ENCODE results near the gene MDFIC2. TPM values are rescaled to one million over a fixed set of nuclear protein-coding genes. Genes with fewer than 3 reads are reported as not detected.

The MDFIC2 gene
- total RNA-seq, 1 experiment from 2014 or later = not detected

DNA sequence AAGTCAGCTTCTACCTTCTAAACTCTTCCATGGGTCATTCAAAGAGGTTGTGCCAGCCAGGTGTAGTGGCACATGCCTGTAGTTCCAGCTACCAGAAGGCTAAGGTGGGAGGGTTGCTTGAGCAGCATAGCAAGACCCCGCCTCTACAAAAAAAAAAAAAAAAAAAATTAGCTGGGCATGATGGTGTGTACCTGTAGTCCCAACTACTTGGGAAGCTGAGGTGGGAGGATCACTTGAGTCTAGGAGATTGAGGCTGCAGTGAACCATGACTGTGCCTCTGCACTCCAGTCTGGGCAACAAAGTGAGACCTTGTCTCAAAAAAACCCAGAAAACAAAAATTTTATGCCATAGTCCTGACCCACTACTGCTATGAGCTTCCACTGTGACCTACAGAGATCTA is 126.8 kb downstream of the MDFIC2 start:
- DNase-seq (ENCODE audit: extremely low read depth, low read depth) = no peak

DNA sequence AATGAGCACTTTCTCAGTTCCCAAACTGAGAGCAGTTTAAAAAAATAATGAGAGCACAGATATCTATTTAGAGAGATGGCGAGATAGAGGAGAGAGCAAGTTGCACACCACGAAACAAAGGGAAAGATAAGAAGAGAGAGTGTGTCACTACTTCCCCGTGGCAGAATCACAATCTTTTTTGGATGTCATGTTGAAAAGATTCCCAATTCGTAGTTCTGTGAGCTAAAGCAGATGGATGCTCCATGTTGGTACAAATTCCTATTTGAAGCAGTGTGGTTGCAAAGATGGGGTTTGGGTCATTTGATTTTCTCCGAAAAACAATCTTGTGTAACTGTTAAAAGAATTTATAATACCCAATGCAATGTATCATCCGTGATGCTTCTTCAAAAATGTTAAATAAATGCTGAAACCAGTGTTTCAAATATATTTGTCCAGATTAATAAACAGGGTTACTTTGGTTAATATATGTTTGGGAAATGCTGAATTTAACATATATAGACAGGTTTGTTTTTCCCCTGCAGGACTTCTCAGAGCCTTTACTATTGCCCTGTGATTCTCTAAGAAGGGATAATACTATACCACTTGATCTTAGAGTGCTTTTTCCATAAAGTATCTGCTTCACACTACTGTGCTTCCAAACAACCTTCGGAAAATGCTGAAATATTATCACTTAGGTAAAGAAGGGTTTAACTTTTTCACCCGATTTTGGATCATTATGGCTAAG is 128.5 kb downstream of the MDFIC2 start:
- DNase-seq (ENCODE audit: extremely low read depth, low read depth) = no peak

DNA sequence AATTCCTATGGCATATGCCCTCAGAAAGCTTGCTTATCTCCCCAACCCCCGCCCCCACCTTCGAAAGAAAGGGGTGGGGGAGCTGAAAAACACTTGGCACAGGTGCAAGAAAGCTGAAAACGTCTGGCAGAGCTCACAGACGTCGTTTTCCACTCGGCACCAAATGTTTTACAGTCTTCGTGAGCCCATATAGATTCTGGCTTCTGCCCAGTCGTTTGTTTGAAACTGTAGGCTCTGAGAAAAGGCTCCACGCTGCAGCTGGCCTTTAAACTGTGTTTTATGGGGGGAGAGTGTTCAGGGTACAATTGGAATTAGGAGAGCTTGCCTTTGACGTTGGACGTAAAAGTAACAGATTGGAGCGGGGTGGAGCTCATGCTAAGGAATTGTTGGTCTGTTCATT is 130.3 kb downstream of the MDFIC2 start:
- DNase-seq (ENCODE audit: extremely low read depth, low read depth) = no peak

DNA sequence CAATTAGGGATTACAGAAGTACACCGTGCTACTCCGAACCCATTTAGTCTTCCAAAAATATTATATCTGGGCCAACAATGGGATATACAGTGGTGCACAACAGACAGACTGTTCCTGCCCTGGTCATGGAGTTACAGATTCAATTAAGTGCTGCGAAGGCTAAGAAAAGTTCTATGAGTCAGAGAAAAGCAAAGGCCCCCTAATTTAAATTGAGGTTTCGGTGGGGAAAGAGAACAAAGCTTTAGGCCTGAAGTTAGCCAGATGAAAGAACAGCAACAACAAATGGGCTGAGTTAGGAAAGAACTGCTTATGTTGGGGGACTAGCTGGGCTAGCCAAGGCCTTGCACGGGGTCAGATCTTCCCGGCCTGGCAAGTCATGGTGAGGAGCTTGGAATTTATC is 131.8 kb downstream of the MDFIC2 start:
- DNase-seq (ENCODE audit: extremely low read depth, low read depth) = no peak

DNA sequence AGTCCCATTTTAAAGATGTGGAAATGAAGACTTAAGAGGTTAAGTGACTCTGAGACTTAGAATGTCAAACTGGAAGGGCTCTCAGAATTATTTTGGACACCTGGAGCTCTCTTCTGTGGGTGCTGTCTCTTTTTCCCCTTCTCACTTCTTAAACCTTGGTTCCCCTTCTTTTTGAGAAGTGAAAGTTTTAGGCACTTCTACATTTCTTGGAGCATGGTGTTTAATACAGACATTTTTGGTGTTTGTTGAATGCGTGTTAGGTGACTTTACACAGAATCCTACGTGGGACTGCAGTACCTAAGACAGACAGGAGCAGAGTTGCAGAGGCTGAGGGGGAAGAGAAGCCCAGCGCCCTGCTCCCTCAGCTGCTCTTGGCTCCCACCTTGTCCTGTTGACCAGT is 133.3 kb downstream of the MDFIC2 start:
- DNase-seq (ENCODE audit: extremely low read depth, low read depth) = no peak

DNA sequence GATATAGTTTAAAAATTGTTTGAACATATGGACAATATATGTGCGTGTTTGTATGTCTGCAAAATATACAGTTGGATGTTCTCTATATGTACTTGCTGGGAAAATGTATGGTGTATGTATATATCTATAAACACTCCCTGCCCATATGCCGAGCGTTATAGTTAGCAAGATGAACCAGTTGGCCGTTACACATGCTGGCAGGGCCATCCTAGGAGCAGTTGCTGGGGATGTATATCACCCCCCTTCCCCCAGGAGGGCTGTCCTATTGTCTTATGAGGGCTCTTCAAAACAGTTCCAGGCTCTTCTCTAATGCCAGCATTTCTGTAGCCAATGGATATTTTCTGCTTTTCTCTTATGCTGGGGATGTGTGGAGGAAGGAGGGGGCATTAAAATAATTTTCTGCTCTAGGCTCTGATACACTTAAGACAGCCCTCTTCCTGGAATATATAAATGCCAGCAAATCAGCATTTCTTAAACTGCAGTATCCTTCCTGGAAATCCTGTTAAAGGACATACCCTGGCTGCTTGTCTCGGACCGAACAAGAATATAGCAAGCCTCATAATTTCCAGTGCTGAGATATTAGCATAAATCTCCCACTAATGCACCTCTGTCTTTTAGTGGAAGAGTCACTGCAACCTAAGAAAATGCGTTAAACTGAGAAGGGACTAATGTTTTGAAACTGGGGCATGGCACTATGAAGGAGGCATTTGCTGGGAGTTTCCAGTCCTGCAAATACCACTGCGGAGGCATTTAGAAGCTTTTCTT is 134.4 kb downstream of the MDFIC2 start:
- DNase-seq (ENCODE audit: extremely low read depth, low read depth) = no peak

DNA sequence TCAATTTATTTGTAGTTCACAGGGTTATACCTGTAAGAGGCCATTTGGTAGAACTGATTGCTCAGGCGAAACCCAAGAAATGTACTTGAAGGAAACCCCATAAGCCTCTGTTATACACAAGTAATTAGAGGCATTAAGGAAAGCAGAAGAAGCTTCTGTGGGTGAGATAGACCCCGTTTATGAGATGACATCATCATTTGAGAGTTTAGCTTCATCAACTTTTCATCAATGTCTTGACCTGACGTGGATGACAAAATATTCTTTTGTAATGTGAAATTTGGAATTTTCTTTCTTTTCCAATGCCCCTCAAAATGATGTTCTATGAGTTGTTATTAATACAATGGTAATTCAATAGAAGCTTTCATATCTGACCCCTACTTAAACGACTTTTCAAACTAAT is 136.2 kb downstream of the MDFIC2 start:
- DNase-seq (ENCODE audit: extremely low read depth, low read depth) = no peak

DNA sequence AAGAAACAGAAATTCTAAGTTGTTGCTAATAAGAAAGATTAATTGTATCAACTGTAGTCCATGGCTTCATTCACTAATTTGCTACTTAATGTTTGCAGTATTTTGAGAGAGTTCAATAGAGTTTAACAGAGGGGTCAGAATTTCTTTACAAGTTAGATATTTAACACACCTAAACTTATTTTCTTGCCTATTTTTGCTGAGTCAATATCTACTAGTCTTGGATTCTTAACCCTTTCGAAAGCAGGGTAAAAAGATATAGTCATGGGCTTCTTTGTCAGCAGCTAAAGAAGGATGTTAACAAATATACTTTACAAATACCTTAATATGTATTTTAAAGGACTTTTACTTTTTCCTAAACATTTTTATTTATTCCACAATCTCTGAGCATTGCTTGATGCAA is 155.6 kb downstream of the MDFIC2 start:
- DNase-seq (ENCODE audit: extremely low read depth, low read depth) = no peak

DNA sequence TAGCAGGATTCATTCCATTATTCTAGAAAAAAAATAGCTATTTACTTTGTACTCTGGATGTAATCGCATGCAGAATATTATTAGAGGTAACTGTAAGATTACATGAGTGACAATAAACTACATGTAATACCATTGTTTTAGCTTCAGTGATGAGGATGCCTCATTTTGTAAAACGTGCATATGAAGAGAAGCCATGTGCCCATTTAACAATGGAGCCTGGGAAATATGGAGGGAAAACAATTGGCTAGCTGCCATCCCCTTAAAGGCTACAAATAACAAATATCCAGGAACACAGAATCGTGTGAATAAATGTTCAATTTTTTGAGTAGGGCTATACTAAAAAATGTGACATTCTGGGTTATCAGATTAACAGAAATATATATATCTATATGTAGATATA is 161.8 kb downstream of the MDFIC2 start:
- no peak for DNase-seq (ENCODE audit: extremely low read depth, low read depth)

DNA sequence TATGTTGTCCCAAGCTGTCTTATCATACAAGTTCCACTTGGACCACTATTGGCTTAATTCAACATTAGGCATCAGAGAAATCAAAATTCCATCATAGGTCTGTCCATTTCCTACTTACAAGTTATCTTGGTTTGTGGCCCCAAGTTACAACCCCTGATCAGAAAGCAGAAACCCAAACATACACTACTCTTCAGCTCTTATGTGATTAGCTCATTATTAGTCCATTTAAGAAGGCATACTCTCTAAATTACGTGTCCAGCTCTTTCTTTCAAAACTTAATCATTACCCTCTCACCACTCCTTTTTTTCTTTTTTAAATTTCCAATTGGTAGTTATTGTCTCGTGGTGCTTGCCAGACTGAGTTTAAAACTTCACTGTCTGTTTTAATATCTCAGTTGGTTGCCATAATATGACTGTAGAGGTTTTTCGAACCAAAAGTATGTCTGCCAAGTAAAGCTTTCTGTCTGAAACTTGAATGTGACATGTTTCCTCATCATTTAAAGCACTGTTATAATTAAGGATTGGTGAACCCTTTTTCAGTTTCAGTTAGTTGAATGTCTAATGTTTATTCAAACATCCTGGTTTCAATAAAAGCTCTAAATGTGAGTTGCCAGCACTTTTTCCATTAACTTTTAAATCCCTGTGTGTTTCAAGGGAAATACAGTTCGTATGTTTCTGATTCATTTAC is 162.6 kb downstream of the MDFIC2 start:
- no peak for DNase-seq (ENCODE audit: extremely low read depth, low read depth)

All from NCI-H460 (cell line).